Natural killer cell (primary cell): ENCODE measurements around the gene TLCD5. TPM values are rescaled to one million over a fixed set of nuclear protein-coding genes. Genes with fewer than 3 reads are reported as not detected.

Source experiments
- ATAC-seq, 3 donors: fragments of 150-1000 bp in 2 of 3; fragments of 200-7000 bp in 1 of 3; cut with Tn5 transposase; 1 replicate in 1 of 3; 2 replicates in 2 of 3; pipeline ENCODE4 v1.10.0; 2021; ENCODE audit warnings: mild to moderate bottlenecking in 2 of 3, moderate library complexity in 2 of 3
- DNase-seq, 2 donors: peaks; one replicate each; pipeline versions ENCODE4 v3.0.0 to v3.0.0-alpha.2; 2013 to 2021; ENCODE audit warnings: mixed read lengths in 1 of 2
- H3K27ac ChIP-seq: one replicate; pipeline ENCODE4 v1.5.1; 2013; ENCODE audit warnings: mild to moderate bottlenecking, low read length
- H3K27me3 ChIP-seq: one replicate; pipeline ENCODE4 v1.6.1; 2013; ENCODE audit warnings: low read length; ENCODE audit not compliant: control insufficient read depth, insufficient read depth
- H3K36me3 ChIP-seq: one replicate; pipeline ENCODE4 v1.6.1; 2013; ENCODE audit warnings: low read length; ENCODE audit not compliant: control insufficient read depth, insufficient read depth
- H3K4me1 ChIP-seq: one replicate; pipeline ENCODE4 v1.6.1; 2013; ENCODE audit warnings: low read length; ENCODE audit not compliant: control insufficient read depth, insufficient read depth
- H3K4me3 ChIP-seq: one replicate; pipeline ENCODE4 v1.5.1; 2013; ENCODE audit warnings: low read length
- H3K9me3 ChIP-seq: one replicate; pipeline ENCODE4 v1.6.1; 2013; ENCODE audit warnings: low read length; ENCODE audit not compliant: control insufficient read depth, insufficient read depth
- H3K27ac Mint-ChIP-seq, 2 donors: one replicate each; pipeline ENCODE4 v1.8.0; 2022; ENCODE audit warnings: mild to moderate bottlenecking in 2 of 2, mixed read lengths in 2 of 2, moderate library complexity in 1 of 2
- H3K27me3 Mint-ChIP-seq, 2 donors: one replicate each; pipeline ENCODE4 v1.8.0; 2022; ENCODE audit warnings: low read depth in 2 of 2, mixed read lengths in 2 of 2
- H3K36me3 Mint-ChIP-seq: one replicate; pipeline ENCODE4 v1.8.0; 2022; ENCODE audit warnings: mixed read lengths
- H3K4me1 Mint-ChIP-seq, 2 donors: one replicate each; pipeline ENCODE4 v1.8.0; 2022; ENCODE audit warnings: mixed read lengths in 2 of 2
- H3K4me3 Mint-ChIP-seq: one replicate; pipeline ENCODE4 v1.8.0; 2022; ENCODE audit warnings: mild to moderate bottlenecking, moderate library complexity, mixed read lengths
- H3K9me3 Mint-ChIP-seq, 2 donors: one replicate each; pipeline ENCODE4 v1.8.0; 2022; ENCODE audit warnings: mixed read lengths in 2 of 2
- WGBS: methylation state at CpG from one replicate; pipeline ENCODE4 v1.1.7; 2013; ENCODE audit warnings: missing lambda C conversion rate; ENCODE audit not compliant: insufficient coverage; 5-methylcytosine and 5-hydroxymethylcytosine counted together
- intact Hi-C: fragments of 100-400 bp; cut with micrococcal nuclease; formaldehyde crosslinking; loops from one replicate; pipeline ENCODE4 v1.14.2; 2022
- total RNA-seq, 4 donors: library from RNA; stranded (reverse); fragments of 120-200 nt in 1 of 4; gene quantifications; one replicate each; pipeline versions ENCODE4 v1.2.3 to v1.2.4, GENCODE V29; 2013 to 2022
- TF ChIP-seq, protein P1 (sequence below): fragments of 200-600 bp; IDR thresholded peaks from one replicate; pipeline ENCODE4 v1.8.0; 2022; ENCODE audit warnings: antibody characterized with exemption

Gene TLCD5
- total RNA-seq, 3 donors from 2014 or later (not counting 1 experiment from before 2014, with no cell fraction given): not detected

DNA sequence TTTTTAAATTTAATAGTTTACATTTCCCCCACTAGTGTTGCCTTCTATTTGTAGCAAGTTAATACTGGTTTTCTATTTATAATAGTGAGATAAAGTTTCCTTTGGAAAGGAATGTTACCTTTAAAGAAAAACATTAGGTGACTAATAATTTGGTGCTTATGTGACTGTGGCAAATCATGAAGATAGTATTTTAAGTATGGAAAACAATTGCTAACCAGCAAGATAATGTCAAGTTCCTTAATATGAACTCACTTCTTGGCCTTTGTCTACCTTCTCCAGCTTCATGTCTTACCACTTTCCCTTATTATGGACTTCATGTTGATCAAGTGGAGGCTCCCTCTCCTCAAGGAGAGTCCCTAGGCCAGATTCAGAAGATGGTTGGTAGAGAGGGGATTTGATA lies 38.3 kb downstream of the TLCD5 start:
- no peaks in the 10 kb centered on the region for H3K4me1 ChIP-seq
- Mint-ChIP-seq H3K4me3 (no peak overlapping the region), H3K9me3 (no peaks in the 10 kb centered on the region), H3K27me3 (peaks cover 0 to 6% of the 10 kb centered on the region in 2 donors), H3K27ac (no peak overlapping the region), H3K36me3 (no peaks in the 10 kb centered on the region), H3K4me1 (peaks cover 13 to 14% of the 10 kb centered on the region in 2 donors)
- ATAC-seq (no peak), DNase-seq (no peak)
- H3K27me3 ChIP-seq: peaks cover 2% of the 10 kb centered on the region
- intact Hi-C loops: no loop called here
- no peaks in the 10 kb centered on the region for H3K9me3 ChIP-seq
- no peaks in the 10 kb centered on the region for H3K36me3 ChIP-seq
- TF ChIP-seq, protein P1, sequence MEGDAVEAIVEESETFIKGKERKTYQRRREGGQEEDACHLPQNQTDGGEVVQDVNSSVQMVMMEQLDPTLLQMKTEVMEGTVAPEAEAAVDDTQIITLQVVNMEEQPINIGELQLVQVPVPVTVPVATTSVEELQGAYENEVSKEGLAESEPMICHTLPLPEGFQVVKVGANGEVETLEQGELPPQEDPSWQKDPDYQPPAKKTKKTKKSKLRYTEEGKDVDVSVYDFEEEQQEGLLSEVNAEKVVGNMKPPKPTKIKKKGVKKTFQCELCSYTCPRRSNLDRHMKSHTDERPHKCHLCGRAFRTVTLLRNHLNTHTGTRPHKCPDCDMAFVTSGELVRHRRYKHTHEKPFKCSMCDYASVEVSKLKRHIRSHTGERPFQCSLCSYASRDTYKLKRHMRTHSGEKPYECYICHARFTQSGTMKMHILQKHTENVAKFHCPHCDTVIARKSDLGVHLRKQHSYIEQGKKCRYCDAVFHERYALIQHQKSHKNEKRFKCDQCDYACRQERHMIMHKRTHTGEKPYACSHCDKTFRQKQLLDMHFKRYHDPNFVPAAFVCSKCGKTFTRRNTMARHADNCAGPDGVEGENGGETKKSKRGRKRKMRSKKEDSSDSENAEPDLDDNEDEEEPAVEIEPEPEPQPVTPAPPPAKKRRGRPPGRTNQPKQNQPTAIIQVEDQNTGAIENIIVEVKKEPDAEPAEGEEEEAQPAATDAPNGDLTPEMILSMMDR: no peak
- no peak overlapping the region for H3K27ac ChIP-seq
- H3K4me3 ChIP-seq: no peak overlapping the region

DNA sequence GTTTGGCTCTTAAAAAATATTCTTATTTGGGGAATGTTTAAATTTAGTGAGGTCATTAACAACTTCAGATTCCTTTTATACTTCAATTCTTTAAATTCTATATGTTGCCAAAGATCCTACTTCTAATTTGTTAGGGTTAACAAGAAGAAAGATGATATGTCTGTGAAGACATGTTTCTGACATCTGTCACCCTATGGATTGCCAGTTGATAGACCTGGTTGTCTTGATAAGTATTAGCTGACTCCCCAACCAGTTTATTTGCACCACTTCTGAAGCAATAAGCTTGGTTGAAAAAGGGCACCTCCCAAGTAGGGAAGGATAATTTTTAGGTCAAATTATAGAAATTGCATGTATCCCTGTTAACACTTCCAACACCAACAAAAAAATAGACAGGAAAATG lies 40.4 kb downstream of the TLCD5 start:
- no peak overlapping the region for H3K27ac Mint-ChIP-seq
- no peak overlapping the region for H3K4me3 Mint-ChIP-seq
- no peaks in the 10 kb centered on the region for H3K4me1 Mint-ChIP-seq
- DNase-seq (no peak), ATAC-seq (no peak)
- no peaks in the 10 kb centered on the region for H3K9me3 Mint-ChIP-seq
- H3K4me1 ChIP-seq: no peaks in the 10 kb centered on the region
- no peak overlapping the region for H3K27ac ChIP-seq
- intact Hi-C loops: no loop called here
- H3K27me3 ChIP-seq: peaks cover 3% of the 10 kb centered on the region
- no peaks in the 10 kb centered on the region for H3K36me3 Mint-ChIP-seq
- peaks cover 0 to 10% of the 10 kb centered on the region in 2 donors for H3K27me3 Mint-ChIP-seq
- H3K9me3 ChIP-seq: no peaks in the 10 kb centered on the region
- TF ChIP-seq, protein P1: no peak
- no peaks in the 10 kb centered on the region for H3K36me3 ChIP-seq
- H3K4me3 ChIP-seq: no peak overlapping the region

DNA sequence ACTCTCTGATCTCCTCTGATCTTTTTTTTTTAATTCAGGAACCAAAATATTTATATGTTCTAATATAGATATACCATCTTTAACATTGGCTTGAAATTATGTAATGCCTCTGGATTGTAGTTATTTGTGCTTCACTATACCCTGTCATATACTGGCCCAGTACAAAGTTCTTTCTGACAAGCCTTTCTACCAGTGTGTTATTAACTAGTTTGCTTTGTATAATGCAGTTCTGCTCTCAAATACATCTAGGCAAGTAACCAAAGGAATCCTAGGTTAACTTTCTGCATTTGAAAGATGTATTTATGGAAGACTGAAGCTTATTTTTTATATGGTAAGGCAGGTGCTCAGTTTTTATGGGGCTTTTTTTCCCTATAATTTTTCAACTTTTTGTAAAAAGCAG lies 47.2 kb downstream of the TLCD5 start:
- Mint-ChIP-seq H3K27me3 (peaks cover 3 to 14% of the 10 kb centered on the region in 2 donors), H3K4me3 (no peak overlapping the region), H3K36me3 (no peaks in the 10 kb centered on the region), H3K27ac (no peak overlapping the region), H3K4me1 (no peaks in the 10 kb centered on the region), H3K9me3 (no peaks in the 10 kb centered on the region)
- no peaks in the 10 kb centered on the region for H3K36me3 ChIP-seq
- ATAC-seq (no peak), DNase-seq (no peak)
- TF ChIP-seq, protein P1: no peak
- H3K27ac ChIP-seq: no peak overlapping the region
- no peaks in the 10 kb centered on the region for H3K9me3 ChIP-seq
- H3K27me3 ChIP-seq: peaks cover 3% of the 10 kb centered on the region
- no peak overlapping the region for H3K4me3 ChIP-seq
- intact Hi-C loops: no loop called here
- H3K4me1 ChIP-seq: no peaks in the 10 kb centered on the region

DNA sequence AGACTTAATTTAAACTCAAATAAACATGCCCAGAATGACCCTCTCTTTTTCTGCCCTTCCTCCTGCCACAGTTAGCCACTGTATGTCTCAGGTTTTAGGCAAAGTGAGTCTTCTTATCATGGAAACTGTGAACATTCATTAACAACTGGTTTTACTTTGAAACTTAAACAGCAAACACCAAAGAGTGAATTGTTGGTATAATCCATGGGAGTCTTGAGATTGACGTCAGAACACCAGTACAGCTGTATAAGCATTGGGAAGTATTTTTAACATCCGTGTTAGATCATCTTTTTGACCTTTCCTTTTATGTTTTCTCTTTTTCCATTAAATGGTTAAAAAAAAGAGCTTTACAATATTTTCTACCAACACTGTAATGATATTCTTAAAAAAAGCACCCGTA lies 50.0 kb downstream of the TLCD5 start:
- no CpG with 5 or more reads among the region's 3 CpGs for WGBS
- Histone ChIP-seq H3K27ac (no peak overlapping the region), H3K4me3 (no peak overlapping the region), H3K4me1 (no peaks in the 10 kb centered on the region), H3K36me3 (no peaks in the 10 kb centered on the region), H3K27me3 (peaks cover 3% of the 10 kb centered on the region), H3K9me3 (no peaks in the 10 kb centered on the region)
- intact Hi-C loops: no loop called here
- ATAC-seq (no peak), DNase-seq (no peak)
- peaks cover 0 to 3% of the 10 kb centered on the region in 2 donors for H3K9me3 Mint-ChIP-seq
- H3K27ac Mint-ChIP-seq: no peak overlapping the region
- no peak overlapping the region for H3K4me3 Mint-ChIP-seq
- TF ChIP-seq, protein P1: no peak
- no peaks in the 10 kb centered on the region for H3K36me3 Mint-ChIP-seq
- peaks cover 3 to 8% of the 10 kb centered on the region in 2 donors for H3K27me3 Mint-ChIP-seq
- peaks cover 0 to 6% of the 10 kb centered on the region in 2 donors for H3K4me1 Mint-ChIP-seq
